LNCaP clone FGC (cell line): Measurements from ENCODE around the gene SRGAP2C.
"Not testable (repeated sequence)": the region's sequence is repeated elsewhere in the genome, so short reads cannot be mapped to it uniquely, and the experiment has no call there.

Experiments
- DNase-seq: peaks from one replicate; pipeline ENCODE4 v3.0.0-alpha.2; 2011; ENCODE audit warnings: low read depth
- H3K4me3 ChIP-seq: 2 replicates; pipeline ENCODE4 v1.5.1; 2011; ENCODE audit warnings: mild to moderate bottlenecking, low read depth, low read length, control low read depth

SRGAP2C gene

GRCh38 chr1:121301876-121302275 lies 117.1 kb downstream of the SRGAP2C start:
- DNase-seq, H3K4me3 ChIP-seq: not testable (repeated sequence)

- DNase-seq, H3K4me3 ChIP-seq: not testable (repeated sequence)
These were observed 123.0 kb downstream of the SRGAP2C start for GRCh38 chr1:121307759-121308158.

GRCh38 chr1:121315509-121315908 lies 130.7 kb downstream of the SRGAP2C start:
- not testable (repeated sequence) for DNase-seq, H3K4me3 ChIP-seq

- not testable (repeated sequence) for DNase-seq
These were observed 131.3 kb downstream of the SRGAP2C start for GRCh38 chr1:121316081-121316480.

GRCh38 chr1:121317491-121318468 lies 133.0 kb downstream of the SRGAP2C start:
- H3K4me3 ChIP-seq, DNase-seq: not testable (repeated sequence)

More at GRCh38 chr1:121316081-121316480, 131.3 kb downstream of the SRGAP2C start:
- H3K4me3 ChIP-seq: not testable (repeated sequence)

- DNase-seq, H3K4me3 ChIP-seq: not testable (repeated sequence)
These were observed 133.9 kb downstream of the SRGAP2C start for GRCh38 chr1:121318687-121319086.

GRCh38 chr1:121321660-121322059 lies 136.9 kb downstream of the SRGAP2C start:
- DNase-seq, H3K4me3 ChIP-seq: not testable (repeated sequence)

- H3K4me3 ChIP-seq, DNase-seq: not testable (repeated sequence)
These were observed 140.0 kb downstream of the SRGAP2C start for GRCh38 chr1:121324726-121325125.

GRCh38 chr1:121332141-121332540 lies 147.4 kb downstream of the SRGAP2C start:
- not testable (repeated sequence) for DNase-seq, H3K4me3 ChIP-seq

GRCh38 chr1:121332599-121333562 lies 148.1 kb downstream of the SRGAP2C start:
- H3K4me3 ChIP-seq, DNase-seq: not testable (repeated sequence)

GRCh38 chr1:121337958-121338357 lies 153.2 kb downstream of the SRGAP2C start:
- not testable (repeated sequence) for DNase-seq

GRCh38 chr1:121339611-121340010 lies 154.8 kb downstream of the SRGAP2C start:
- not testable (repeated sequence) for DNase-seq, H3K4me3 ChIP-seq

More at GRCh38 chr1:121337958-121338357, 153.2 kb downstream of the SRGAP2C start:
- H3K4me3 ChIP-seq: not testable (repeated sequence)

- DNase-seq: not testable (repeated sequence)
These were observed 158.6 kb downstream of the SRGAP2C start for GRCh38 chr1:121343311-121343906.

GRCh38 chr1:121344355-121344754 lies 159.6 kb downstream of the SRGAP2C start:
- not testable (repeated sequence) for H3K4me3 ChIP-seq, DNase-seq

More at GRCh38 chr1:121343311-121343906, 158.6 kb downstream of the SRGAP2C start:
- H3K4me3 ChIP-seq: not testable (repeated sequence)

- not testable (repeated sequence) for H3K4me3 ChIP-seq, DNase-seq
These were observed 161.9 kb downstream of the SRGAP2C start for GRCh38 chr1:121346654-121347053.

GRCh38 chr1:121347476-121347875 lies 162.7 kb downstream of the SRGAP2C start:
- not testable (repeated sequence) for DNase-seq, H3K4me3 ChIP-seq

GRCh38 chr1:121348115-121348514 lies 163.3 kb downstream of the SRGAP2C start:
- not testable (repeated sequence) for DNase-seq, H3K4me3 ChIP-seq

- not testable (repeated sequence) for H3K4me3 ChIP-seq, DNase-seq
These were observed 164.7 kb downstream of the SRGAP2C start for GRCh38 chr1:121349332-121349967.
